Measurements from ENCODE around the gene TATDN3.
A peak's percentile ranks its signal among the peaks of the same experiment; 100 is the strongest.
"Not testable (repeated sequence)": the region's sequence is repeated elsewhere in the genome, so short reads cannot be mapped to it uniquely, and the experiment has no call there.

TATDN3 gene

GRCh38 chr1:212828395-212828794, 36.7 kb downstream of the TATDN3 start:
- Histone ChIP-seq H3K9me3 (ENCODE audit: insufficient read depth, low read depth, low read length) (peaks cover 16% of the 10 kb centered on the region), H3K36me3 (ENCODE audit: insufficient read depth, low read length) (no peaks in the 10 kb centered on the region), H3K4me3 (ENCODE audit: low read length) (no peak overlapping the region), H3K4me1 (ENCODE audit: insufficient read depth, low read length) (no peaks in the 10 kb centered on the region), H3K9ac (ENCODE audit: low read depth, low read length) (no peak overlapping the region), H3K27ac (ENCODE audit: low read depth, low read length) (no peak overlapping the region), H3K27me3 (ENCODE audit: insufficient read depth, low read length) (no peaks in the 10 kb centered on the region)
- 97% methylated on average over 1 of the region's 2 CpGs for WGBS

DNA sequence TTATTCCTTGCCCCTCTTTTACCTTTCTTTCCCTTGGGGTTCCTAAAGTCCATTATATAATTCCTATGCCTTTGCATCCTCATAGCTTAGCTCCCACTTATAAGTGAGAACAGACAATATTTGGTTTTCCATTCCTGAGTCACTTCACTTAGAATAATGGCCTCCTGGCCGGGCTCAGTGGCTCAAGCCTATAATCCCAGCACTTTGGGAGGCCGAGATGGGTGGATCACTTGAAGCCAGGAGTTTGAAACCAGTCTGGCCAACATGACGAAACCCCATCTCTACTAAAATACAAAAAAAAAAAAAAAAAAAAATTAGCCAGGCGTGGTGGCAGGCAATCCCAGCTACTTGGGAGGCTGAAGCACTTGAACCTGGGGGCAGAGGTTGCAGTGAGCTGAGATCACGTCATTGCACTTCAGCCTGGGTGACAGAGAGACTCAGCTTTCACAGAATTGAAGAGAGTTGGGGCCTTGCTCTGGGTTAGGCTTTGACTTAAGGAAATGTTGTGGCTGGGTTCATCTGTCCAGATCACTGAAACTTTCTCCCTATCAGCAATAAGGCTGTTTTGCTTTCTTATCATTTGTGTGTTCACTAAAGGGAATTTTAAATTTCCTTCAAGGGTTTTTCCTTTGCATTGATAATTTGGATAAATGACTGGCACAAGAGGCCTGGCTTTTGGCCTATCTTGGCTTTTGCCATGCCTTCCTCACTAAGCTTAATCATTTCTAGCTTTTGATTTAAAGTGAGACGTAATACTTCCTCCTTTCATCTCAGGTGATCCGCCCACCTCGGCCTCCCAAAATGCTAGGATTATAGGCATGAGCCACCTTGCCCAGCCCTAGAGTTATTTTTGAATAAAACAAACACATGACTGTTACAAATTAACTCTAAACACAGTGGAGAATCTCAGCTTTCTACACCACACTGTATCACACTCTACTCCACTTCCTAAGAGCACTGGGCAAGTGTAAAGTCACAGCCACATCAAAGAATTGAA, 41.8 kb downstream of the TATDN3 start:
- WGBS: 89% methylated on average over 7 of the region's 8 CpGs
- H3K9me3 ChIP-seq (ENCODE audit: insufficient read depth, low read depth, low read length); H3K27me3 ChIP-seq (ENCODE audit: insufficient read depth, low read length); H3K36me3 ChIP-seq (ENCODE audit: insufficient read depth, low read length); H3K4me3 ChIP-seq (ENCODE audit: low read length); H3K27ac ChIP-seq (ENCODE audit: low read depth, low read length); H3K4me1 ChIP-seq (ENCODE audit: insufficient read depth, low read length); H3K9ac ChIP-seq (ENCODE audit: low read depth, low read length): not testable (repeated sequence)

DNA sequence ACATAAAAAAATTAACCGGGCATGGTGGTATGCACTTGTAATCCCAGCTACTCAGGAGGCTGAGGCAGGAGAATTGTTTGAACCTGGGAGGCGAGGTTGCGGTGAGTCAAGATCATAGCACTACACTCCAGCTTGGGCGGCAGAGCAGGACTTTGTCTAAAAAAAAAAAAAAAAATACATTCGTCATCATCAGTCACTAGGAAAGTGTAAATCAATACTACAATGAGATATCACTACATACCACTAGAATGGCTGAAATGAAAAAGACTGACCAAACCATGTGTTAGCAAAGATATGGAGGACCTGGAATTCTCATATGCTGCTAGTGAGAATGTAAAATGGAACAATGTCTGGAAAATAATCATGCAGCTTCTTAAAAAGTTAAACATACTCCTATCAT, 46.5 kb downstream of the TATDN3 start:
- H3K36me3 ChIP-seq (ENCODE audit: insufficient read depth, low read length): no peaks in the 10 kb centered on the region
- H3K4me1 ChIP-seq (ENCODE audit: insufficient read depth, low read length): no peaks in the 10 kb centered on the region
- 85% methylated on average over 4 of the region's 5 CpGs for WGBS
- H3K9ac ChIP-seq (ENCODE audit: low read depth, low read length): no peak overlapping the region
- H3K27me3 ChIP-seq (ENCODE audit: insufficient read depth, low read length): no peaks in the 10 kb centered on the region
- H3K27ac ChIP-seq (ENCODE audit: low read depth, low read length): no peak overlapping the region
- no peaks in the 10 kb centered on the region for H3K9me3 ChIP-seq (ENCODE audit: insufficient read depth, low read depth, low read length)
- H3K4me3 ChIP-seq (ENCODE audit: low read length): no peak overlapping the region

- H3K27me3 ChIP-seq (ENCODE audit: insufficient read depth, low read length); H3K9me3 ChIP-seq (ENCODE audit: insufficient read depth, low read depth, low read length); H3K4me1 ChIP-seq (ENCODE audit: insufficient read depth, low read length); H3K36me3 ChIP-seq (ENCODE audit: insufficient read depth, low read length); H3K4me3 ChIP-seq (ENCODE audit: low read length); H3K9ac ChIP-seq (ENCODE audit: low read depth, low read length); H3K27ac ChIP-seq (ENCODE audit: low read depth, low read length): not testable (repeated sequence)
- 87% methylated on average over 3 of the region's 3 CpGs for WGBS
Measured at GRCh38 chr1:212844521-212844920, 52.8 kb downstream of the TATDN3 start.

GRCh38 chr1:212847549-212847948, 55.9 kb downstream of the TATDN3 start, which contains the start of gene SPATA45:
SPATA45 (minus strand) TSS chr1:212847649; CDS start chr1:212836149, 11,500 bp downstream.
- 96% methylated on average over 3 of the region's 4 CpGs for WGBS
- Histone ChIP-seq H3K27me3 (ENCODE audit: insufficient read depth, low read length) (no peaks in the 10 kb centered on the region), H3K9ac (ENCODE audit: low read depth, low read length) (no peak within 1 kb of the TSS), H3K4me1 (ENCODE audit: insufficient read depth, low read length) (no peaks in the 10 kb centered on the region), H3K4me3 (ENCODE audit: low read length) (no peak within 1 kb of the TSS), H3K36me3 (ENCODE audit: insufficient read depth, low read length) (no peaks in the 10 kb centered on the region), H3K9me3 (ENCODE audit: insufficient read depth, low read depth, low read length) (0 out of 2 replicates have a peak, but pooled peaks cover 2% of the 10 kb centered on the region), H3K27ac (ENCODE audit: low read depth, low read length) (no peak within 1 kb of the TSS)

GRCh38 chr1:212852105-212852688, 60.5 kb downstream of the TATDN3 start:
- 68% methylated on average over 5 of the region's 5 CpGs for WGBS
- Histone ChIP-seq H3K9ac (ENCODE audit: low read depth, low read length) (no peak overlapping the region), H3K4me1 (ENCODE audit: insufficient read depth, low read length) (peaks cover 7% of the 10 kb centered on the region; the same call in 1 of the 2 replicates), H3K4me3 (ENCODE audit: low read length) (no peak overlapping the region), H3K36me3 (ENCODE audit: insufficient read depth, low read length) (0 out of 2 replicates have a peak, but pooled peaks cover 5% of the 10 kb centered on the region), H3K27me3 (ENCODE audit: insufficient read depth, low read length) (no peaks in the 10 kb centered on the region), H3K27ac (ENCODE audit: low read depth, low read length) (no peak overlapping the region; the same call in 1 of the 2 replicates), H3K9me3 (ENCODE audit: insufficient read depth, low read depth, low read length) (0 out of 2 replicates have a peak, but pooled peaks cover 2% of the 10 kb centered on the region)

DNA sequence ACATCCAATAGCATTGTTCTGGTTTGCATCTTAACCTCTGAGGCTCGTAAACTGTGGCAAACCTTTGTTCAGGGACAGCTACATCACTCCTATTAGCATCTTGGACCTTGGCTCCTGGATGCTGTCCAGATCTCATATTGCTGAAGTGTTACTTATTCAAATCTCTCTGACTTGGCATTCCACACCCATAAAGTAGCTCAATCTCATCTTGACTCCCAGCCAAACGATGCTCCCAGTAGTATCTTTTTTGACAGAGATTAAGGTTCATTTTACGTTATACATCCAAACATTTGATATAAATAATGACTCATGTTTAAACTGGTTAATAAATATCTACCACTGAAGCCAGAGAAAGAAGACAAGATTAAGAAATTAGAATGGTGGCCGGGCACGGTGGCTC, 62.0 kb downstream of the TATDN3 start:
- Histone ChIP-seq H3K27ac (ENCODE audit: low read depth, low read length) (no peak overlapping the region), H3K9me3 (ENCODE audit: insufficient read depth, low read depth, low read length) (0 out of 2 replicates have a peak, but pooled peaks cover 2% of the 10 kb centered on the region), H3K9ac (ENCODE audit: low read depth, low read length) (no peak overlapping the region), H3K4me1 (ENCODE audit: insufficient read depth, low read length) (peaks cover 7% of the 10 kb centered on the region; the same call in 1 of the 2 replicates), H3K36me3 (ENCODE audit: insufficient read depth, low read length) (0 out of 2 replicates have a peak, but pooled peaks cover 5% of the 10 kb centered on the region), H3K4me3 (ENCODE audit: low read length) (no peak overlapping the region), H3K27me3 (ENCODE audit: insufficient read depth, low read length) (no peaks in the 10 kb centered on the region)
- WGBS: 94% methylated on average over 4 of the region's 5 CpGs

DNA sequence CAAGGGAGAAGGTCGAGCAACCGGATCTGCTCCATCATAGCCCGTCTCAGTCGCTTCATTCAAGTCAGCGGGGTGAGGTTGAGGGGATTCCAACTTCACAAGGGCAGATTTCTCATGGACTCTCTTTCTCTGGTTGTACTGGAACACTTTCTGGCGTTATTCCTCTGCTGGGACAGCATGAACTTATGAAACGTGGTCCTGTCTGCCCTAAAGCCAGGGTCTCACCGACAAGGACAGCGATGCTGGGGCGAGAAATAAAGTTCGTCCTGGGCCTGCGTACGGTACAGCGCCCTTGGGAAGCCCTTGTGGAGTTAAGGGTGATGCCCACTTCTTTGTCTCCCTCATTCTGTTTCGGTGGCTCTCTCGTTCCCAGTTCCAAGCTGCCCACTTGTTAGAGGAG, 65.1 kb downstream of the TATDN3 start:
- Histone ChIP-seq H3K9ac (ENCODE audit: low read depth, low read length) (peak overlapping the region; percentile 81), H3K27ac (ENCODE audit: low read depth, low read length) (peak overlapping the region; percentile 5; the same call in 1 of the 2 replicates), H3K36me3 (ENCODE audit: insufficient read depth, low read length) (peaks cover 22% of the 10 kb centered on the region), H3K4me1 (ENCODE audit: insufficient read depth, low read length) (peaks cover 7% of the 10 kb centered on the region; the same call in 1 of the 2 replicates), H3K27me3 (ENCODE audit: insufficient read depth, low read length) (no peaks in the 10 kb centered on the region), H3K9me3 (ENCODE audit: insufficient read depth, low read depth, low read length) (no peaks in the 10 kb centered on the region), H3K4me3 (ENCODE audit: low read length) (peak overlapping the region; percentile 97)
- 75% methylated on average over 16 of the region's 16 CpGs for whole genome bisulfite sequencing

DNA sequence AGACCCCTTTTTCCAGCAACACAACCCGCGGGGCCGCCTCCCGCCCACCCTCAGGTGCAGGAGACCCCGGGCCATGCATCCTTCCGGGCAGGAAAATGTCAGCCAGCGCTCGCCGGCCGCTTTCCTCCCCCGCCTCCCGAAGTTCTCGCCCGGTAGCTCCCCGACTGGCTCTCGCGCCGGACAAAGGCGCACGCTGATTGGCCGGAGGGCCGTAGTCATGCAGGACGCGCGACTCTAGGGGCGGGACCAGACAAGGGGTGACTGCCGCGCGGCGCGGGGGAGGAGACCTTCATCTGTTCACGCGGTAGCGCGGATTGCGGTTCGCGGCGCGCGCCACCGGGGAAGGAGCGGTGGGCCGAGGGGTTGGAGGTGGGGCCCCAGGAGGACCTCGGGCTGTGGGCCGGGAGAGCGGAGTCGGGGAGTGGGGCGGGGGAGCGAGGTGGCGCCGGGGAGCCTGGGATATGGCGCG, 66.3 kb downstream of the TATDN3 start, which contains the start of gene FLVCR1:
Gene FLVCR1, plus strand, starts transcription at position 284 of the 469 bp plus-strand sequence. Its CDS starts 178 bp downstream, at position 462.
- Histone ChIP-seq H3K9me3 (ENCODE audit: insufficient read depth, low read depth, low read length) (no peaks in the 10 kb centered on the region), H3K36me3 (ENCODE audit: insufficient read depth, low read length) (peaks cover 35% of the 10 kb centered on the region), H3K27me3 (ENCODE audit: insufficient read depth, low read length) (no peaks in the 10 kb centered on the region), H3K27ac (ENCODE audit: low read depth, low read length) (peak within 1 kb of the TSS; percentile 87), H3K9ac (ENCODE audit: low read depth, low read length) (peak within 1 kb of the TSS; percentile 91), H3K4me1 (ENCODE audit: insufficient read depth, low read length) (peaks cover 11% of the 10 kb centered on the region), H3K4me3 (ENCODE audit: low read length) (peak within 1 kb of the TSS; percentile 97)
- under 1% methylated on average over 54 of the region's 54 CpGs for WGBS

DNA sequence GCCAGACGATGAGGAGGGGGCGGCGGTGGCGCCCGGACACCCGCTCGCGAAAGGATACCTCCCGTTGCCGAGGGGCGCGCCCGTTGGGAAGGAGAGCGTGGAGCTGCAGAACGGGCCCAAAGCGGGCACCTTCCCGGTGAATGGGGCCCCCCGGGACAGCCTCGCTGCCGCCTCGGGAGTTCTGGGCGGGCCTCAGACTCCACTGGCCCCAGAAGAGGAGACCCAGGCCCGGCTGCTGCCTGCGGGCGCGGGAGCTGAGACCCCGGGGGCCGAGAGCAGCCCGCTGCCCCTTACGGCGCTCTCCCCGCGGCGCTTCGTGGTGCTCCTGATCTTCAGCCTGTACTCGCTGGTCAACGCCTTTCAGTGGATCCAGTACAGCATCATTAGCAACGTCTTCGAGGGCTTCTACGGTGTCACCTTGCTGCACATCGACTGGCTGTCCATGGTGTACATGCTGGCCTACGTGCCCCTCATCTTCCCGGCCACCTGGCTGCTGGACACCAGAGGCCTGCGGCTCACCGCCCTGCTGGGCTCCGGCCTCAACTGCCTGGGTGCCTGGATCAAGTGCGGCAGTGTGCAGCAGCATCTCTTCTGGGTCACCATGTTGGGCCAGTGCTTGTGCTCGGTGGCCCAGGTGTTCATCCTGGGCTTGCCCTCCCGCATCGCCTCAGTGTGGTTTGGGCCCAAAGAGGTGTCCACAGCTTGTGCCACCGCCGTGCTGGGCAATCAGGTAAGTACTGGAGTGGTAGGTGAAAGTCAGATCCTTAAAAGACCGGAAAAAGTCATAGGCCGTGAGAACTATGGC, 67.0 kb downstream of the TATDN3 start:
- peak overlapping the region; percentile 91 for H3K9ac ChIP-seq (ENCODE audit: low read depth, low read length)
- peak overlapping the region; percentile 87 for H3K27ac ChIP-seq (ENCODE audit: low read depth, low read length)
- under 1% methylated on average over 54 of the region's 54 CpGs for WGBS
- no peaks in the 10 kb centered on the region for H3K9me3 ChIP-seq (ENCODE audit: insufficient read depth, low read depth, low read length)
- H3K4me1 ChIP-seq (ENCODE audit: insufficient read depth, low read length): peaks cover 11% of the 10 kb centered on the region
- H3K4me3 ChIP-seq (ENCODE audit: low read length): peak overlapping the region; percentile 97
- H3K27me3 ChIP-seq (ENCODE audit: insufficient read depth, low read length): no peaks in the 10 kb centered on the region
- peaks cover 36% of the 10 kb centered on the region for H3K36me3 ChIP-seq (ENCODE audit: insufficient read depth, low read length)
